ENCODE measurements around the gene TMEM255B. TPM values are rescaled to one million over a fixed set of nuclear protein-coding genes. Genes with fewer than 3 reads are reported as not detected.
A peak's percentile ranks its signal among the peaks of the same experiment; 100 is the strongest.

Gene TMEM255B
- total and polyA plus RNA-seq, 2 of the 4 experiments (the other 2 are of a cell fraction) = 0.36 to 0.94 TPM

GRCh38 chr13:113759525-113760137 is 605 bp downstream of the TMEM255B start:
- peak; percentile 9 for DNase-seq
- no peak overlapping the region for H3K56ac ChIP-seq (ENCODE audit: extremely low read depth, insufficient read depth, low read length)
- H2AFZ ChIP-seq (replicated peaks; ENCODE audit: low read length, poor library complexity) = peak overlapping the region; percentile 89
- no TSS peak for BruUV-seq (replicated peaks)
- H3K23ac ChIP-seq (ENCODE audit: low read depth, low read length) = 0 out of 2 replicates have a peak overlapping the region, but pooled peaks have one; percentile 75
- H4K20me1 ChIP-seq (ENCODE audit: insufficient read depth, low read length) = no peaks in the 10 kb centered on the region
- H3K79me1 ChIP-seq (ENCODE audit: low read depth in 1 of 2, low read length in 2 of 2) = no peaks in the 10 kb centered on the region
- H3K4ac ChIP-seq (ENCODE audit: low read depth, low read length) = no peak overlapping the region
- H3K18ac ChIP-seq (ENCODE audit: low read depth, low read length) = no peak overlapping the region
- in situ Hi-C loops (cut with MboI; ENCODE audit: low sequenced_read_pairs) = no loop called here
- no peak overlapping the region for H4K91ac ChIP-seq (ENCODE audit: insufficient read depth, low read depth, low read length)
- peaks cover 43% of the 10 kb centered on the region for H3K27me3 ChIP-seq (ENCODE audit: control insufficient read depth, insufficient read depth, low read length)
- H3K9me3 ChIP-seq (ENCODE audit: control insufficient read depth, insufficient read depth, low read length) = no peaks in the 10 kb centered on the region
- no peaks in the 10 kb centered on the region for H3K36me3 ChIP-seq (ENCODE audit: control insufficient read depth, insufficient read depth, low read length)
- 0 out of 2 replicates have a peak overlapping the region, but pooled peaks have one; percentile 8 for H3K9ac ChIP-seq (ENCODE audit: low read depth, low read length)
- 1% methylated on average over 10 of the region's 26 CpGs; no CpG with 5 or more reads in 1 of the 2 experiments for WGBS, 2 experiments (ENCODE audit: extremely low coverage in 2 of 2, insufficient read length in 1 of 2)
- ChIA-PET CTCF (no interaction called here), POLR2A (ENCODE audit: unreplicated experiment) (no interaction called here)
- H4K5ac ChIP-seq (ENCODE audit: low read depth, low read length) = no peak overlapping the region
- dilution Hi-C loops (cut with HindIII; ENCODE audit: low sequenced_read_pairs, unreplicated experiment) = no loop called here
- H2BK15ac ChIP-seq (ENCODE audit: low read depth, low read length) = no peak overlapping the region
- TF ChIP-seq RAD21 (IDR thresholded peaks at IDR 0.05; ENCODE audit: low read length) (no peak), POLR2A (IDR thresholded peaks at IDR 0.05; ENCODE audit: low read depth, low read length) (no peak), FOS (IDR thresholded peaks at IDR 0.05; ENCODE audit: low read depth, low read length) (no peak), MAFK (IDR thresholded peaks at IDR 0.05; ENCODE audit: low read depth, low read length) (no peak), CTCF (conservative IDR thresholded peaks at IDR 0.05; ENCODE audit: low read depth, low read length) (no peak), RFX5 (IDR thresholded peaks at IDR 0.05; ENCODE audit: low read depth, low read length) (no peak), SMC3 (IDR thresholded peaks at IDR 0.05; ENCODE audit: low read depth, low read length) (no peak), CEBPB (IDR thresholded peaks at IDR 0.05; ENCODE audit: low read depth, low read length) (no peak)
- H3K4me2 ChIP-seq (ENCODE audit: low read depth, low read length) = peak overlapping the region; percentile 95
- no peak overlapping the region for H2BK120ac ChIP-seq (ENCODE audit: low read depth, low read length)
- intact Hi-C loops (cut with micrococcal nuclease) = loop anchor here (2.0 kb wide), 1 partner anchor 17 kb away; no protein-coding TSS in a partner anchor
- no peak overlapping the region for H3K27ac ChIP-seq (ENCODE audit: insufficient read depth, low read length)
- H2AK9ac ChIP-seq (replicated peaks; ENCODE audit: low read depth, low read length, poor library complexity) = peak overlapping the region; percentile 74
- ATAC-seq (ENCODE audit: low read depth) = peak; percentile 40
- H3K4me3 ChIP-seq (ENCODE audit: insufficient read depth, low read depth, low read length) = peak overlapping the region; percentile 52
- peaks cover 3% of the 10 kb centered on the region; the same call in 1 of the 2 replicates for H3K4me1 ChIP-seq (ENCODE audit: control insufficient read depth, insufficient read depth, low read length)
- no peak overlapping the region; the same call in 1 of the 2 replicates for H2AK5ac ChIP-seq (ENCODE audit: low read depth, low read length)
- no peak overlapping the region for H4K8ac ChIP-seq (ENCODE audit: low read depth in 2 of 2, low read length in 2 of 2)
- no peak overlapping the region for H2BK5ac ChIP-seq (ENCODE audit: low read depth, low read length, poor library complexity, severe bottlenecking)
- H3K14ac ChIP-seq (replicated peaks; ENCODE audit: low read depth, low read length) = no peak overlapping the region; the same call in 1 of the 2 replicates
- peaks cover 3% of the 10 kb centered on the region for H3K9me1 ChIP-seq (ENCODE audit: insufficient read depth, low read length)
- no peak overlapping the region for H2BK20ac ChIP-seq (ENCODE audit: low read depth, low read length)

Measured in IMR-90 (cell line).